GM12878 (cell line): ENCODE results near the gene GSAP. TPM values are rescaled to one million over a fixed set of nuclear protein-coding genes. Genes with fewer than 3 reads are reported as not detected.

ENCODE experiments used
- BHLHE40 ChIP-seq, 2 experiments: fragments of 450-650 bp in 1 of 2; IDR thresholded peaks; 2 replicates each; pipeline ENCODE4 v1.6.1; 2011 to 2017; ENCODE audit warnings: low read depth in 2 of 2, borderline replicate concordance in 1 of 2, improper control_type of control experiment in 1 of 2, low read length in 1 of 2, mild to moderate bottlenecking in 1 of 2
- CBX5 ChIP-seq: sonication (generic); IDR thresholded peaks from 2 replicates; pipeline ENCODE4 v1.6.1; 2016; ENCODE audit warnings: low read depth, moderate library complexity, mild to moderate bottlenecking, inconsistent platforms
- EGR1 ChIP-seq, 2 experiments: IDR thresholded peaks; 1 replicate in 1 of 2; 2 replicates in 1 of 2; pipeline ENCODE4 v1.6.1; 2011 to 2012; ENCODE audit warnings: low read depth in 2 of 2, low read length in 2 of 2, borderline replicate concordance in 1 of 2, mild to moderate bottlenecking in 1 of 2, moderate library complexity in 1 of 2
- ETV6 ChIP-seq, 2 experiments: fragments of 450-650 bp in 1 of 2; IDR thresholded peaks in 1 of 2; conservative IDR thresholded peaks in 1 of 2; 2 replicates each; pipeline ENCODE4 v1.6.1; 2014; ENCODE audit warnings: antibody characterized with exemption in 1 of 2, borderline replicate concordance in 1 of 2, low read depth in 1 of 2, mild to moderate bottlenecking in 1 of 2, moderate library complexity in 1 of 2
- FOXK2 ChIP-seq: fragments of 450-650 bp; IDR thresholded peaks from 2 replicates; pipeline ENCODE4 v1.6.1; 2017; ENCODE audit warnings: mild to moderate bottlenecking, moderate library complexity
- IKZF1 ChIP-seq: fragments of 450-650 bp; conservative IDR thresholded peaks from 2 replicates; pipeline ENCODE4 v1.6.1; 2017; ENCODE audit warnings: antibody characterized with exemption, mild to moderate bottlenecking
- KDM1A ChIP-seq: fragments of 200-600 bp; sonication (generic); IDR thresholded peaks from 2 replicates; pipeline ENCODE4 v1.6.1; 2016; ENCODE audit warnings: borderline replicate concordance
- MTA3 ChIP-seq: IDR thresholded peaks from 2 replicates; pipeline ENCODE4 v1.6.1; 2012; ENCODE audit warnings: low read length, inconsistent platforms, borderline replicate concordance
- MXI1 ChIP-seq: fragments of 150-350 bp; IDR thresholded peaks from 2 replicates; pipeline ENCODE4 v1.6.1; 2011; ENCODE audit warnings: low read depth, mild to moderate bottlenecking, inconsistent platforms, low read length, improper control_type of control experiment
- NBN ChIP-seq: fragments of 450-650 bp; IDR thresholded peaks from 2 replicates; pipeline ENCODE4 v1.6.1; 2016
- NFIC ChIP-seq: IDR thresholded peaks from 2 replicates; pipeline ENCODE4 v1.6.1; 2012; ENCODE audit warnings: low read depth, mild to moderate bottlenecking, inconsistent platforms, low read length, moderate library complexity
- PAX8 ChIP-seq: fragments of 450-650 bp; IDR thresholded peaks from 2 replicates; pipeline ENCODE4 v1.6.1; 2017; ENCODE audit warnings: mild to moderate bottlenecking, moderate library complexity
- PML ChIP-seq: IDR thresholded peaks from 2 replicates; pipeline ENCODE4 v1.6.1; 2012; ENCODE audit warnings: low read length, inconsistent platforms
- RAD51 ChIP-seq: fragments of 450-650 bp; IDR thresholded peaks from 2 replicates; pipeline ENCODE4 v1.6.1; 2016; ENCODE audit warnings: moderate library complexity, mild to moderate bottlenecking, inconsistent platforms
- SPI1 ChIP-seq: IDR thresholded peaks from 2 replicates; pipeline ENCODE4 v1.6.1; 2011; ENCODE audit warnings: low read depth, mild to moderate bottlenecking, low read length, moderate library complexity, borderline replicate concordance; ENCODE audit not compliant: insufficient read depth
- SREBF2 ChIP-seq: IDR thresholded peaks from 2 replicates; pipeline ENCODE4 v1.6.1; 2012; ENCODE audit warnings: mild to moderate bottlenecking, low read length
- SUPT20H ChIP-seq: IDR thresholded peaks from 2 replicates; pipeline ENCODE4 v1.6.1; 2011; ENCODE audit warnings: low read depth, mild to moderate bottlenecking, low read length, moderate library complexity, borderline replicate concordance; ENCODE audit not compliant: control insufficient read depth
- ZNF274 ChIP-seq: IDR thresholded peaks from one replicate; pipeline ENCODE4 v1.8.0; 2011; ENCODE audit not compliant: insufficient read length, insufficient read depth
- polyA plus RNA-seq, 11 experiments: library from polyadenylated mRNA; depleted of rRNA in 4 of 11; unstranded in 6 of 11; stranded (reverse) in 5 of 11; fragments of >200 nt; fragmentation: Nextera tagmentation in 4 of 11; fragmentation: Illumina TruSeq in 1 of 11; extraction: Ambion mirVana in 4 of 11; extraction: Trizol in 1 of 11; gene quantifications; 1 replicate in 1 of 11; 2 replicates in 10 of 11; pipeline versions ENCODE4 v1.2.1 to v1.2.3, GENCODE V29; 2011 to 2016; ENCODE audit warnings: inconsistent platforms in 2 of 11, missing spikeins in 2 of 11, low read depth in 1 of 11
- total RNA-seq, 4 experiments: library from RNA; depleted of rRNA in 3 of 4; stranded (reverse); fragments of >200 nt in 3 of 4; fragmentation: Illumina TruSeq in 1 of 4; extraction: Trizol in 1 of 4; gene quantifications; 2 replicates each; pipeline versions ENCODE4 v1.2.1 to v1.2.3, GENCODE V29; 2013 to 2021
- TF ChIP-seq, protein P1 (sequence below): IDR thresholded peaks from 2 replicates; pipeline ENCODE4 v1.6.1; 2012; ENCODE audit warnings: low read length, inconsistent platforms
- TF ChIP-seq, protein P2 (sequence below): fragments of 450-650 bp; IDR thresholded peaks from 2 replicates; pipeline ENCODE4 v1.6.1; 2018; ENCODE audit warnings: mild to moderate bottlenecking, low read depth, moderate library complexity; ENCODE audit not compliant: partially characterized antibody
- TF ChIP-seq, protein P3 (sequence below): fragments of 450-650 bp; conservative IDR thresholded peaks from 2 replicates; pipeline ENCODE4 v1.6.1; 2017; ENCODE audit warnings: mild to moderate bottlenecking, moderate library complexity
- TF ChIP-seq, protein P4 (sequence below): fragments of 450-650 bp; IDR thresholded peaks from 2 replicates; pipeline ENCODE4 v1.6.1; 2017; ENCODE audit warnings: borderline replicate concordance

The GSAP gene
- total and polyA plus RNA-seq, 10 of the 15 experiments (the other 5 are each of a cell fraction or from before 2014, with no cell fraction given), result 6.6 to 38.1 (median 21.8) TPM

DNA sequence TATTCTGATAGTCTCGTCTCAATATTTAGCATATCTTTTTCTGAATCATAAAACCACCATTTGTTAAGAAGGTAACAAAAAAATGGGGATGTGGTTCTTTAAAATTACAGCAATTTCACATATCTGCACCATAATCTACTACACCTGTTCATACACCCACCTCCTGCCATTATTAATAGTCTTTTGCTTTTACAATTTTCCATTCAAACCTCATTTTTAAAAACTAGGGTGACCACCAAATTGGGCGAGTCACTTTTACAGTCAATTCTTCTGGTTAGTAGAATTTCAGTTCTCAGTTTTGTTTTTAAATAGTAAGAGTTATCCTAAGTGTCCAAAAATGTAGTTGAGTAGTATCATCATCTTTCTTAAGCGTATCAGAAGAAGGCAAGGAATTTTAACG lies 48.4 kb upstream of the GSAP start (continued):
- TF ChIP-seq, protein P1, sequence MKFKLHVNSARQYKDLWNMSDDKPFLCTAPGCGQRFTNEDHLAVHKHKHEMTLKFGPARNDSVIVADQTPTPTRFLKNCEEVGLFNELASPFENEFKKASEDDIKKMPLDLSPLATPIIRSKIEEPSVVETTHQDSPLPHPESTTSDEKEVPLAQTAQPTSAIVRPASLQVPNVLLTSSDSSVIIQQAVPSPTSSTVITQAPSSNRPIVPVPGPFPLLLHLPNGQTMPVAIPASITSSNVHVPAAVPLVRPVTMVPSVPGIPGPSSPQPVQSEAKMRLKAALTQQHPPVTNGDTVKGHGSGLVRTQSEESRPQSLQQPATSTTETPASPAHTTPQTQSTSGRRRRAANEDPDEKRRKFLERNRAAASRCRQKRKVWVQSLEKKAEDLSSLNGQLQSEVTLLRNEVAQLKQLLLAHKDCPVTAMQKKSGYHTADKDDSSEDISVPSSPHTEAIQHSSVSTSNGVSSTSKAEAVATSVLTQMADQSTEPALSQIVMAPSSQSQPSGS, result peak; percentile 97
- TF ChIP-seq NFIC (peak; percentile 99), CBX5 (0 out of 2 replicates have a peak, but pooled peaks have one; percentile 21), ETV6 (conservative IDR thresholded peaks at IDR 0.05 in 1 of 2, IDR thresholded peaks at IDR 0.05 in 1 of 2; ENCODE audit: borderline replicate concordance in 1 of 2, low read depth in 1 of 2) (peak in 1 of 2 experiments; percentile 31; a peak in 1 of 4 replicates), FOXK2 (no peak), PML (peak; percentile 66; the same call in 1 of the 2 replicates), MTA3 (peak; percentile 90; the same call in 1 of the 2 replicates), RAD51 (peak; percentile 57), SREBF2 (no peak), EGR1 (IDR thresholded peaks at IDR 0.05; ENCODE audit: borderline replicate concordance in 1 of 2, low read depth in 2 of 2, low read length in 2 of 2) (0 out of 3 replicates have a peak, but pooled peaks of 1 of the 2 experiments have one; percentile 8), KDM1A (no peak), IKZF1 (peak; percentile 81), ZNF274 (no peak), MXI1 (no peak), BHLHE40 (IDR thresholded peaks at IDR 0.05; ENCODE audit: borderline replicate concordance in 1 of 2, low read depth in 2 of 2, low read length in 1 of 2) (peak; percentile 70 to 75), SUPT20H (no peak), NBN (peak; percentile 91), SPI1 (peak; percentile 76), PAX8 (no peak)
- TF ChIP-seq, protein P2, sequence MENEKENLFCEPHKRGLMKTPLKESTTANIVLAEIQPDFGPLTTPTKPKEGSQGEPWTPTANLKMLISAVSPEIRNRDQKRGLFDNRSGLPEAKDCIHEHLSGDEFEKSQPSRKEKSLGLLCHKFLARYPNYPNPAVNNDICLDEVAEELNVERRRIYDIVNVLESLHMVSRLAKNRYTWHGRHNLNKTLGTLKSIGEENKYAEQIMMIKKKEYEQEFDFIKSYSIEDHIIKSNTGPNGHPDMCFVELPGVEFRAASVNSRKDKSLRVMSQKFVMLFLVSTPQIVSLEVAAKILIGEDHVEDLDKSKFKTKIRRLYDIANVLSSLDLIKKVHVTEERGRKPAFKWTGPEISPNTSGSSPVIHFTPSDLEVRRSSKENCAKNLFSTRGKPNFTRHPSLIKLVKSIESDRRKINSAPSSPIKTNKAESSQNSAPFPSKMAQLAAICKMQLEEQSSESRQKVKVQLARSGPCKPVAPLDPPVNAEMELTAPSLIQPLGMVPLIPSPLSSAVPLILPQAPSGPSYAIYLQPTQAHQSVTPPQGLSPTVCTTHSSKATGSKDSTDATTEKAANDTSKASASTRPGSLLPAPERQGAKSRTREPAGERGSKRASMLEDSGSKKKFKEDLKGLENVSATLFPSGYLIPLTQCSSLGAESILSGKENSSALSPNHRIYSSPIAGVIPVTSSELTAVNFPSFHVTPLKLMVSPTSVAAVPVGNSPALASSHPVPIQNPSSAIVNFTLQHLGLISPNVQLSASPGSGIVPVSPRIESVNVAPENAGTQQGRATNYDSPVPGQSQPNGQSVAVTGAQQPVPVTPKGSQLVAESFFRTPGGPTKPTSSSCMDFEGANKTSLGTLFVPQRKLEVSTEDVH, result peak; percentile 63
- TF ChIP-seq, protein P3, sequence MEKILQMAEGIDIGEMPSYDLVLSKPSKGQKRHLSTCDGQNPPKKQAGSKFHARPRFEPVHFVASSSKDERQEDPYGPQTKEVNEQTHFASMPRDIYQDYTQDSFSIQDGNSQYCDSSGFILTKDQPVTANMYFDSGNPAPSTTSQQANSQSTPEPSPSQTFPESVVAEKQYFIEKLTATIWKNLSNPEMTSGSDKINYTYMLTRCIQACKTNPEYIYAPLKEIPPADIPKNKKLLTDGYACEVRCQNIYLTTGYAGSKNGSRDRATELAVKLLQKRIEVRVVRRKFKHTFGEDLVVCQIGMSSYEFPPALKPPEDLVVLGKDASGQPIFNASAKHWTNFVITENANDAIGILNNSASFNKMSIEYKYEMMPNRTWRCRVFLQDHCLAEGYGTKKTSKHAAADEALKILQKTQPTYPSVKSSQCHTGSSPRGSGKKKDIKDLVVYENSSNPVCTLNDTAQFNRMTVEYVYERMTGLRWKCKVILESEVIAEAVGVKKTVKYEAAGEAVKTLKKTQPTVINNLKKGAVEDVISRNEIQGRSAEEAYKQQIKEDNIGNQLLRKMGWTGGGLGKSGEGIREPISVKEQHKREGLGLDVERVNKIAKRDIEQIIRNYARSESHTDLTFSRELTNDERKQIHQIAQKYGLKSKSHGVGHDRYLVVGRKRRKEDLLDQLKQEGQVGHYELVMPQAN, result no peak
- TF ChIP-seq, protein P4, sequence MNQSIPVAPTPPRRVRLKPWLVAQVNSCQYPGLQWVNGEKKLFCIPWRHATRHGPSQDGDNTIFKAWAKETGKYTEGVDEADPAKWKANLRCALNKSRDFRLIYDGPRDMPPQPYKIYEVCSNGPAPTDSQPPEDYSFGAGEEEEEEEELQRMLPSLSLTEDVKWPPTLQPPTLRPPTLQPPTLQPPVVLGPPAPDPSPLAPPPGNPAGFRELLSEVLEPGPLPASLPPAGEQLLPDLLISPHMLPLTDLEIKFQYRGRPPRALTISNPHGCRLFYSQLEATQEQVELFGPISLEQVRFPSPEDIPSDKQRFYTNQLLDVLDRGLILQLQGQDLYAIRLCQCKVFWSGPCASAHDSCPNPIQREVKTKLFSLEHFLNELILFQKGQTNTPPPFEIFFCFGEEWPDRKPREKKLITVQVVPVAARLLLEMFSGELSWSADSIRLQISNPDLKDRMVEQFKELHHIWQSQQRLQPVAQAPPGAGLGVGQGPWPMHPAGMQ, result no peak
